HG02798 (cell line): Measurements from ENCODE around the gene MUL1.

Experiments used
- ATAC-seq: cut with Tn5 transposase; IDR thresholded peaks from one replicate; pipeline ENCODE4 v1.9.1; 2021; ENCODE audit warnings: mild to moderate bottlenecking; ENCODE audit not compliant: unreplicated experiment, poor library complexity

The MUL1 gene

GRCh38 chr1:20472860-20473711 is 34.9 kb downstream of the MUL1 start:
- no peak for ATAC-seq

GRCh38 chr1:20472121-20472520 is 35.8 kb downstream of the MUL1 start:
- ATAC-seq: no peak

GRCh38 chr1:20470194-20470593 is 37.8 kb downstream of the MUL1 start:
- no peak for ATAC-seq

GRCh38 chr1:20469406-20470076 is 38.4 kb downstream of the MUL1 start:
- ATAC-seq: no peak

- no peak for ATAC-seq
Observed at GRCh38 chr1:20466273-20466672, 41.7 kb downstream of the MUL1 start.

- ATAC-seq: no peak
Observed at GRCh38 chr1:20465187-20465586, 42.8 kb downstream of the MUL1 start.

- no peak for ATAC-seq
Observed at GRCh38 chr1:20463502-20463901, 44.4 kb downstream of the MUL1 start.

- no peak for ATAC-seq
Observed at GRCh38 chr1:20462397-20462796, 45.6 kb downstream of the MUL1 start.

GRCh38 chr1:20458717-20459116 is 49.2 kb downstream of the MUL1 start:
- no peak for ATAC-seq

- no peak for ATAC-seq
Observed at GRCh38 chr1:20454004-20454403, 53.9 kb downstream of the MUL1 start.

GRCh38 chr1:20449735-20450311 is 58.1 kb downstream of the MUL1 start:
- no peak for ATAC-seq
